HEK293 (cell line): Measurements from ENCODE around the gene CACTIN.

Source experiments
- CTCF ChIP-seq: fragments of 450-650 bp; formaldehyde crosslinking; IDR thresholded peaks from 2 replicates; pipeline ENCODE4 v1.5.1; 2016; ENCODE audit warnings: missing biosample characterization, missing genetic modification characterization
- ZNF311 ChIP-seq: fragments of 450-650 bp; formaldehyde crosslinking; IDR thresholded peaks from 2 replicates; pipeline ENCODE4 v1.5.1; 2017; ENCODE audit warnings: missing biosample characterization, missing genetic modification characterization, borderline replicate concordance
- ZNF404 ChIP-seq: fragments of 450-650 bp; formaldehyde crosslinking; IDR thresholded peaks from 2 replicates; pipeline ENCODE4 v1.5.1; 2017; ENCODE audit warnings: missing biosample characterization, missing genetic modification characterization
- ZNF513 ChIP-seq: fragments of 450-650 bp; IDR thresholded peaks from 2 replicates; pipeline ENCODE4 v1.5.1; 2018; ENCODE audit warnings: missing biosample characterization, missing genetic modification characterization
- ZNF658 ChIP-seq: fragments of 450-650 bp; formaldehyde crosslinking; IDR thresholded peaks from 2 replicates; pipeline ENCODE4; 2016; ENCODE audit warnings: missing biosample characterization, missing genetic modification characterization

- TF ChIP-seq CTCF (tag by site-specific recombination) (no peak), ZNF404 (tag by site-specific recombination) (no peak), ZNF658 (tag by site-specific recombination) (no peak), ZNF513 (tag by site-specific recombination) (no peak), ZNF311 (no peak)
Observed at GRCh38 chr19:3580156-3580934, 46.2 kb downstream of the CACTIN start.
